ENCODE results near the gene DGKD. TPM values are rescaled to one million over a fixed set of nuclear protein-coding genes. Genes with fewer than 3 reads are reported as not detected.

The DGKD gene
- total RNA-seq, 1 donor from 2014 or later, result 20.7 TPM

DNA sequence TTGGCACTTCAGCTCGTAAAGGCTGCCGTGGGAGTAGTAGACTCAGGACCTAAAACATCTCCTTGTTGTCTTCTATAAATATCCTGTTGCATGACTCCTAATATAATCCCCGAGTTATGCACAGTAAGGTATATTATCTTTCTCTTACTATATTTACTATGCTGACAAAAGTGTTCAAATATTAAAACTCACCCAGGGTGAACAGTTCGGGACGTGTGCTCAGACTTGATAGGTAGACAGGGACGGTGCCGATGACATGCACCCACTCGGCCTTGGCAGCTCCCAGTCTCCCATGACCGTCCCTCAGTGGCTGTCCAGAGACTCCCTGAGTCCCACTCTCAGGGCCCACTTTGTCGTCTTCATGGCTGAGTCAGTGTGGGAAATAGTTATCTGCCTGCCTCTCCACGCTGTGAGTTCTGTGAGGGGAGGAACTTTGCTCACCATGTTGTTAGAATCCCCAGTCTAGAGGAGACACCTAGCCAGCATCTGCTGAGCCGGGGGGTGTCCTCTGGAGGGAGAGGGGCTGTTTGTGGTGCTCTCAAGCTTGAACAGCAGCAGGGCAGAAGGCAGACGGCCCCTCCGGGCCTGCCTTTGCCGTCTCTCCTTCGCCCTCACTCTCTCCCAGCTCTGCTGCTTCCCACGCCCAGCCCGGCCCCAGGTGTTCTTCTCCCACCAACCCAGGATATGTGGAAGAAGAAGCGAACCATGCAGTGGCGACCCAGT, 75.0 kb downstream of the DGKD start:
- no peak for DNase-seq (ENCODE audit: low read depth)

DNA sequence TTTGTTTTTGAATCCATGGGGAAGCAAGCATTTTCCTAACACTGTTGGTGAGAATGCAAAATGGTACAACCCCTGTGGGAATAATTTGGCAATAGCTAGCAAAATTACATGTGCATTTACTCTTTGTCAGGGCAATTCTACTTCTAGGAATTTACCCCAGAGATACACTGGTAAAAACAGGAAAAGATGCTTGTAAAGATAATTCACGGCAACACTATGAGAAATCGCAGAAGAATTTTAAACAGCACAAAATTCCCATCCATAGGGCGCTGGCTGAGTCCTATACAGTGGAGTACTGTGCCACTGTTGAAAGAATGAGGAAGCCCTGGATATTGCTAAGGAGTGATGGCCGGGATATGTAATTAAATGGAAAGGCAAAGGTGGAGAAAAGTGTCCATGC, 75.8 kb downstream of the DGKD start:
- DNase-seq (ENCODE audit: low read depth), result no peak

DNA sequence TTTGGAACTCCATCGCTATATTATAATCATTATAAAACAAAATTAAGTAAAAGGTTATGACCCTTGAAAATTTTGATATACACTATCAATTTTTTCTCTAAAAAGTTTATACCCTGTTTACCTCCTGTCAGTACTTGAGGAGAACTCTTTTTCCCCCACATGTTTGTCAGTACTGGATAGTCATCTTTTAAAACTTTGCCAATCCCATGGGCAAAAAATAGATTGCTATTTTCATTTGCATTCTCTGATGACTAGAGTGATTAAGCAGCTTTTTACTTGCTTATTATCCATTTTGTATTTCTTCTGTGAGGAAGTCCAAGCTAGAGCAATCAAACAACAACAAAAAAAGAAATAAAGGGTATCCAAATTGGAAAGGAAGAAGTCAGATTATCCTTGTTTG, 76.4 kb downstream of the DGKD start:
- DNase-seq (ENCODE audit: low read depth), result no peak

DNA sequence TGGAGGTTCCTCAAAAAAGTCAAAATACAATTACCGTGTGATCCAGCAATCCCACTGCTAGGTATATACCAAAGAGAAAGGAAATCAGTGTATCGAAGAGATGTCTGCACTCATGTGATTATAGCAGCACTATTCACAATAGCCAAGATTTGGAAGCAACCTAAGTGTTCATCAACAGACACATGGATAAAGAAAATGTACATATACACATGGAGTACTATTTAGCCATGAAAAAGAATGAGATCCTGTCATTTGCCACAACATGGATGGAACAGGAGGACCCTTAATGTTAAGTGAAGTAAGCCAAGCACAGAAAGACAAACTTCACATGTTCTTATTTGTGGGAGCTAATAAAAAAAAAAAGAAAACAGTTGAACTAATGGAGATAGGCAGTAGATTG, 78.7 kb downstream of the DGKD start:
- no peak for DNase-seq (ENCODE audit: low read depth)

DNA sequence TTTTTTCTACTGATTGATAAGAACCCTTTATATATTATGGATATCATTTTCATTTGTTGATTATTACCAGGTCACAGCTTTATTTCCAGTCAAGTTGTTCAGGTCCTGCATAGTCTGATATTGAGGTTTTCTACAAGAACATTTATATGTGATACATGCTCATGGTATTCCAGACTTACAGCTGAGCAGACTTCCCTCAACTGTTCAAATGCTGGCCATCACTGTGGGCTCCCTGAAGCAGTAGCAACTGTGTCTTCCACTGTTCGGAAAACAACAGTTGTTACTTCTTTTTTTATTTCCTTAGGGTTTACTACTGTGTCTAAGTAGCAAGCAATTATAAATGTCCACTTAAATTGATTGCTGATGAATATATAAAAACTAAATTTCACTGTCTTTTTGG, 79.5 kb downstream of the DGKD start:
- no peak for DNase-seq (ENCODE audit: low read depth)

DNA sequence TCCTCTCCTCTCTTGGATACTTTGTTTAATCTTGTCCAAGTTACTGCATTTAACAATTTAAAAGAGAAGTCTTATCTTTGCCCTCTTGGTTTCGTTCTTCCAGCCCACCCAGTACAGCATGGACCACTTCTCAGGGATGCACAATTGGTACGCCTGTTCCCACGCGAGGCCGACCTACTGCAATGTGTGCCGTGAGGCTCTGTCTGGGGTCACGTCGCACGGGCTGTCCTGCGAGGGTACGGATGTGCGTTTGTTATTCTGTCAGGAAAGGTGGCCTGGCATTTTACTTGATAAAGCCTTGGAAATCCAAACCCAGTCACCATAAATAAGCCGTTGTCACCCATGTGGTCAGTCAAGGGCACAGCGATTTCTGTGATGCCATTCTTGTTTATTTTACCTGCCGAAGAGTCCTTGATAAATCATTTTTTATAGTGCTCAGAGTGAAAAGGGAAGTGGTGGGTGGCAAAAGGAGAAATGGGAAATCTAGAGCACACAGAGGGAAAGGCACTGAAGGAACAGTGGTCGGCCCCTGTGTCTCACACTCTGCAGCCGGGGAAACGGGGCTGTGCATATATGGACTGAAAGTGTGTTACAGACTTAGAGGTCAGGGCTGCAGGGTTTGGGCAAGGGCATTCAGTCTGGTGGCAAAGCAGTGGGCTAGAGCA, 80.5 kb downstream of the DGKD start:
- DNase-seq (ENCODE audit: low read depth), result no peak

DNA sequence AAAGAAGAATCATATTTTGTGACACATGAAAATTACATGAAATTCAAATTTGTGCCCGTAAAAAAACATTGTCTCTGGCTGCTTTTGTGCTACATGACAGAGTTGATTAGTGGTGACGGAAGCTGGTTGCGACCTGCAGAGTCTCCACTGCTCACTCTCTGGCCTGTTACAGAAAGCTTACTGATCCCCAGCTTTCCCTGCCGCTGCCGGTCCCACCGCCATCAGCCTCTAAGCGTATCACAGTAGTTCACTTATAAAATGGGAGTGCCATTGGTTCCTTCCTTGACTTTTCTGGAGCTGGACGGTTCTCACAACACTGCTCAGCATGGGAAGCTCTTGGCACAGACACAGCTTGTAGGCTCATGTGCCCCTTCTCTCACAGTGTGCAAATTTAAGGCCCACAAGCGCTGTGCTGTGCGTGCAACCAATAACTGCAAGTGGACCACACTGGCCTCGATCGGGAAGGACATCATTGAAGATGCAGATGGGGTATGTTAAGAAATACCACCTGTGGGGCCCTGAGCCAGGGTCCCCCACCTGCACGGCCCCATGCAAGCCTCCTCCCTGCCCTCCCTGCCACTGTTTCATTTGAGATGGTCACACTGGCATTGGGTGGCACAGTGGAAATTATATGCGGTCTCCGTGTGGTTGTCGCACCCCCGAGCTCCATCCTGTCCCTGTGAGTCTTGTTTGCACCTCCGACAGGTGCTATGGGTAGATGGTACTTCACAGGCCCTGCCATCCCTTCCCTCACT, 81.3 kb downstream of the DGKD start:
- no peak for DNase-seq (ENCODE audit: low read depth)

DNA sequence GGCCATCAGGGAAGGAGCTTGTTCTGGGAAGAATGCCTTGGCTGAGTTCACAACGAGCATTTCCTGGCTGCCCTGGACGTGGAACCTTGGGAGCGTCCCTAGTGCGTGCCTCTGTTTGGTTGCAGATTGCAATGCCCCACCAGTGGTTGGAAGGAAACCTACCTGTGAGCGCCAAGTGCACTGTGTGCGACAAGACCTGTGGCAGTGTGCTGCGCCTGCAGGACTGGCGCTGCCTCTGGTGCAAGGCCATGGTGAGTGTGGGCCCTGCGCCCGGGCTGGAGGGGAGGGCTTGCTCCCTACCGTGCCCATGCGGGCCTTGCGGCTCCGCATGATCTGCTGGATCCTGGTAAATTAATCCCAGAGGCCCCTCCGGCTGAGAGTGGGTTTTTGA, 81.9 kb downstream of the DGKD start:
- no peak for DNase-seq (ENCODE audit: low read depth)

DNA sequence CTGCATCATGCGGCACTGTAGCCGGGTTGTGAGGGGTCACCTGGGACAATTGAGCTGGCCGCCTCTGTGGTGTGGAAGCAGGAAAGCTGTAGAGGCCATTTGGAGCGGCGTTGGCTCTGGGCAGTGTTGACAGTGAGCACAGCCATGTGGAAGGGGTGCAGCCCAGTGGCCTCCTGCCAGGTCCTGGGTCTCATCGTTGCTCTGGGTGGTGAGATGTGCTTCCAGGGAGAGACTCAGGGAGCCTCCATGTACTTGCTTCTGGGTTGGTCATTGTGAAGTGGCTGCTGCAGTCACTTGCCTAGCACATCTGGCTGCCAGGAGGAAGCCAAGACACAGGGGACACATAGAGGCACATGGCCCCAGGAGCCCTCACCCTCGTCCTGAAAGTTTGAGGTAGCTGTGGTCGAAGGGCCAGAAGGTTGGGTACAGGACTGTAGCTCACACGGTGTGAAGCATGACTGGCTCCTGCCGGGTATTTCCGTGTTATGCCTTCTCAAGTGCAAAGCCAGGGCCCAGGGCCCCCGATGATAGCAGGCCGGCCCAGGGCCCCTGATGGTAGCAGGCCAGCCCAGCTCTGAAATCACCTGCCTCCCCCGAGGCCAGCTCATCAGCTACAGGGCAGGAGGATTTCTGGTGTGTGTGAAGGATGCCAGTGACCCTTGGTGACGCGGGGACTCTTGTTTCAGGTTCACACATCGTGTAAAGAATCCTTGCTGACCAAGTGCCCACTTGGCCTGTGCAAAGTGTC, 82.6 kb downstream of the DGKD start:
- no peak for DNase-seq (ENCODE audit: low read depth)

DNA sequence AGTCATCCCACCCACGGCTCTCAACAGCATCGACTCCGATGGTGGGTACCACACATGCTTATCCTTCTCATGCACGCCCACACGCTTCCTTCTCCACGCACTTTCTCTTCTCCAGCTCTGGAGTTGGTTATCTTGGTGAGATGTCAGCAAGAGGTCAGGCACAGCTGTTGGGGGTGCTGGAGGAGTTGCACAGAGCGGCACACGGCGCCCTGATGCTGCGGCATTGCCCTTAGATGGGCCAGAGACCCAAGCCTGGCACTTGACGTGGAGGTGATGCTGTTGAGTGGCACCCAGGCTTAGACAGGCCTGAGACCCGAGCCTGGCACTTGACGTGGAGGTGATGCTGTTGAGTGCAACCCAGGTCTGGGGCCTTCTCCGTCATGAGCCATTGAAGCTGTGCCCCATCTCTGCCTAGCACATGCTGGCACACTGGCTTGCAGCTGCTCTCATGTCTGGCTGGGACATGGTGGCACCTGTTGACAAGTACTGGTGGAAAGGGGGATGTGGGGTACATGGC, 83.2 kb downstream of the DGKD start:
- no peak for DNase-seq (ENCODE audit: low read depth)

DNA sequence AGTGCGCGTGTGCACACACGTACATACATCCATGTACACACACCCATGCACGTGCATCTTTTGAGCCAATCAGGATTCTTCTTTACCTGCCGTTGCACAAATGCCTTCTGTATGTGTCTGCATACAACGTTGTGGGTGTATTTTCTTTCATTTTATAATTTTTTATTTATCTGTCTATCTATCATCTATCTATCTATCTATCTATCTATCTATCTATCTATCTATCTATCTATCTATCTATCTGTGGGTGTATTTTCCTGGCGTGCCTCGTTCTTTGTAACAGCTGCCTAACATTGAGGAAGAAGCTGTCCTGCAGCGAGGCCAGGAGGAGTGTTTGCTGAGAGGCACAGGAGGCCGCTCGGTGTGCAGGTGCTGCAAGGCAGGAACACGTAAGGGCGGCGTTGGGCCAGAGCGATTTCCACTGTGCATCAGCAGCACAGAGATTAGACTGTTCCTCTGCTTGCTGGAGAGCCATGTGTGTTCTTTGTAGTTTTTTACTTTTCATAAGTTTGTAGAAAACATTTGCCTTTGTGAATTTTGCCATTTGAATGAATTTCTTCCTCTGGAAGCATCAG, 84.4 kb downstream of the DGKD start:
- DNase-seq (ENCODE audit: low read depth), result no peak

DNA sequence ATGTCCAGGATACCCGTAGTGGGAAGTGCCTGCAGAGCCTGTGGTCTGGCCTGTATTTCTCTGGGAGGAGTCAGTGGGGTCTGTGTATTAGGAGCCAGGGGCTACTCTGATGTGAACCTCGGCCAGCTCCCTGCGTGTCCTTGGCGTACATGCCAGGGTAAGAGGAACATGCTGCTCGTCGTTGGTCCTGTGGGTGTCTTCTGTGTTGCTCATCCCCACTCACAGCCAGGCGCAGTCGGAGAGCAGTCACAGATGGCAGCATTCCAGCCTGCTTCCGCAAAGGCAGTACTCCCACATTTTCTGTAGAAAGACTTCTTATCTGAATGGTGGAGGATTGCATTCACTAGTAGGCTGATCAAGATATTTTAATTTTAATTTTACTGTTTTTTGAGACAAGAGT, 84.9 kb downstream of the DGKD start:
- DNase-seq (ENCODE audit: low read depth), result no peak

DNA sequence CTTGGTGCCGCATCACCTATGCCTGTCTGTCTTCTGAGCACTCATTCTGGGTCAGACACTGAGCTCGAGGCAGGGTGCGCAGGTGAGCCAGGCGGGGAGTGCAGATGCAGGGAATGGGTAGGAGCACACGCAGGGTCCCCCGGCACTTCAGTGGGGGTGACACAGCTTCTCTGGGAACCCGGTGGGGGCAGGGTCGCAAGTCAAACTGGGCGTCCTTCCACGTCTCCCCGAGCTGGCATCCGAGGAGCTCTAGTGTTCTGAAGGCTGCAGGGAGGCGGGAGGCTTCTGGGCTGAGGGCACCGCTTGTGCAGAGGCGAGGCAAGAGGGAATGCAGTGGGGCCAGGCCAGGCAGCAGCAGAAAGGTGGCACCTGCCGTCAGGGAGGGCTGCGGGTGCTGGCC, 86.0 kb downstream of the DGKD start:
- DNase-seq (ENCODE audit: low read depth), result no peak

DNA sequence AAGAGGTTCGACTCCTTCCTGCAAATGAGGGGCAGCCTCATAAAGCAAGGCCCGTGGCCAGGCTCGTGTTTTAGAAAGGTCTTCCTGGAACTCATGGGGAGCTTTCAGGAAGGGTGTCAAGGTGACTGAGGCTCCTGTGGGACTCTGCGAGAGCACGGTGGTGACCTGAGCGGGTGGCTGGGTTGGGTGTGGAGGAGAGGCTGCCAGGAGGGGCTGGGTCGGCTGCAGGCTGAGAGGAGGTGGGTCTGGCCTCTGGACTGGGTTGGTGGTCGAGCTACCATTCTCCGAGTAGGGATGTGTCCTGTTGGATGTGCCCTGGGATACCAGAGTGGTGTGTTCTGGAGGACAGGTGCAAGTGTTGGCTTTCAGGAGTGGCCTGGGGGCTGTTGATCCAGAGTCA, 86.4 kb downstream of the DGKD start:
- no peak for DNase-seq (ENCODE audit: low read depth)

DNA sequence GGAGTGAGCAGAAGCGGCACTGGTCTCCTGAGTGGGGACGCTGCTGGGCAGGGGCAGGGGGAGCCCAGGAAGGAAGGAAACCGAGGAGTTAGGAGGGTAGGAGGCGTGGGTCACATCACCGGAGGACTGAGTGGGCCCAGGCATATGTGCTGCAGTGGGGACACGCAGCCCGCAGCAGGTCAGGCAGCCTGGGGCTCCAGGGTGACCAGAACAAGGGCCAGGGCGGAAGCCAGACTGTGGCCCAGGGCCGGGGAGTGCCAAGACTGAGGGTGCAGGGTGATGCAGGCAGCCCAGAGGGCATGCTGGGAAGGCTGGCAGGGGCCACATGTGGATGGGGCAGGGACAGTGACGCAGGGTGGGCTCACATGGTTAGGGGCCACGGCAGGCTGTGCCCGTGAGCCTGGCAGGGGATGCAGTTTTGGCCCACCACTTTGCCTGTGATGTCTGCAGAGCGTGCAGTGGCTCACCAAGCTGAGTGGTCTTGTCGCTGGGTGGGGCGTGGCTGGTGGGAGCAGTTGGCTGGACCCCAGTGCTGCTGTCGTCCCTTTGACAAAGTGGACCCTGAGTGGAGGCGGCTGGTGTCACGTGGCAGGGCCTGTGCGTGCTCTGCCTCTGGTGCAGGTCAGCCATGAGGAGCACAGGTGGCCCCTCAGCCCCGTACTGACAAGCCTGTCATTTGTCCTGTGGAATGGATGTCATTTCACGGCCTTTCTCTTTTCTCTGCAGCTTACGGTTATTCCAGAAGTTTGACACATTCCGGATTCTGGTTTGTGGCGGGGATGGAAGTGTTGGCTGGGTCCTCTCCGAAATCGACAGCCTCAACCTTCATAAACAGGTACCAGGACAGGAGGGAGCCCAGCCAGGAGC, 87.1 kb downstream of the DGKD start:
- DNase-seq (ENCODE audit: low read depth), result no peak

DNA sequence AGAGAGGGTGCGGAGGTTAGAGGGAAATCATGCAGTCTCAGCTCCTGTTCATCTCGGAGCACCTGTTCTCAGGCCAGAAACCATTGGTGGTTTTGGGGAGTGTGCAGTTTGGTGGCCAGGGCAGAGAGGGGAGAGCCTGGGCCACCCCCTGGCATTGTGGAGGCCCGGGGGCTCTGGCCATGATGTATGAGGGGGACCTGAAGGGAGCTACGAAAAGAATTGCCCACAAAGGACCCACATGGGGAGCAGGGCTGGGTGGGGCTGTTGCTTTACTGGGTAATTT, 87.7 kb downstream of the DGKD start:
- no peak for DNase-seq (ENCODE audit: low read depth)

DNA sequence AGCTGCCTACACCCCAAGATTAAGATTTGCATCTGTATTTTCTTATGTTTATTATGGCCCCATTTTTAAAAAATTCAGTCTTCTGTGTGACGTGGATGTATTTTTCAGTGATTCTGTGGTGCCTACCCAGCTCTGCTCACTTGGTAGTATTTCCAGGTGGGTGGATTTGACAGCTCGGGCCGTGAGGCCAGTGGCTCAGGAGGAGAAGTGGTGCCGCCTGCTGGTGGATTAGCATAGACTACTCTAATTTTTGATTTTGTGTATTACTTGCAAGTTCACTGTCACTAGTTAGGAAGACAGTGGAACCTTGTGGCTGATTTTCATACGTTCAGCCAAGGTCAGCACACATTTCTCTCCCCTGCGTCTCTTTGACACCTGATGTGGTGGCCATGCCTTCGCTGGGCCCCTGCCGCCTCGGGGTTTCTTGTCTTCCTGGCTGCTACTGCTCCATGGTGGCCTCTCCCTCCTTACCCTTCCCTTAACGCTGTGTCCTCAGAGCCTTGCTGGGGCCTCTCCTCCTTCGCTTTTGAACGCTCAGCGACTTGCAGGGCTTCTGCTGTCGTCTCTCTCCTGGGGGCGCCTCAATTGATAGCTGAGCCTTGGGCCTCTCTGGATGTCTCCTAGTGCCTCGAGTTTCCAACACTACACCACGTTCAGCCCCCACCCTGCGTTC, 89.4 kb downstream of the DGKD start:
- peak; percentile 74 for DNase-seq (ENCODE audit: low read depth)

DNA sequence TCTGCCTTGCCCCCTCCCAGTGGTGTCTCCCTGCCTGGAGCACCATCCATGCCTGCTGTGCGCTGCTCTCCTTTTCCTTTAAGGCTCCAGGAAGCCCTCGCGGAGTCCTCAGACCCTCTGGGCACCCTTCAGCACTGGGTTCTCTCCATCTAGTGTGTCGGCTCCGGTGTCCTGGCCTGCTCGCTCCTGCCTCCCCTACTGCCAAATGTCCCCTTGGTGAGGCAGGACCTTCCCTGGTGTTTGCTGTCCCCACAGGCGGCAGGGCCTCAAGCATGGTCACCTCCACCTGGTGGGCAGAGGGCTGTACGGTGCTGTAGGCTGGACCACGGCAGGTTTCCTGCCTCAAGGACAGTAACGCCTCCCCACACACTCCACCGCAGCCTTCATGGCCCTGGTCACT, 90.2 kb downstream of the DGKD start:
- no peak for DNase-seq (ENCODE audit: low read depth)

DNA sequence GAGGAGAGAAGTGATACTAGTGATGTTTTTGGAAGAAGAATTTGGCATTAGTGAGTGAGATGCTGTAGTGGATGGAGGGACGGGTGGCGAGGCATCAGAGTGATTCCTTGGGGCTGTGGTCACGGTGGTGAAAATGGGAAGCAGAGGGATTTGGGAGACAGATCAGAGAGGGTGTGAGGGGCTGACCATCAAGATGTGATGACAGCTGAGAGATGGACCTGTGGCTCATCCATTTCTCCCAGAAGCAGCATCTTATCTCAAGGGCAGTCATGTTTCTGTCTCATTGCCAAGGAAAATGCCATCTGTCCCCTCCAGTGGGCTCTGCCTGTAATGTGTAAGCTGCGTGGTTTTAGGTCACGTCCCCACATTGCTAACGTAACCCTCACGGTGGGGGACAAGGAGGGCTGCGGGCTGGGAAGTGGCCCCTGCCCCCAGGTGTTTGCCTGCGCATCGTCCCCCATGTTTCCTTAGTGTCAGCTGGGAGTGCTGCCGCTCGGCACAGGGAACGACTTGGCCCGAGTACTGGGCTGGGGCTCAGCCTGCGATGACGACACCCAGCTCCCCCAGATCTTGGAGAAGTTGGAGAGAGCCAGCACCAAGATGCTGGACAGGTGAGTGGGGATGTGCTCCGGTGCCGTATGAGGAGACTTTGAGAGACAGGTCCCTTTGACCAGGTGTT, 91.0 kb downstream of the DGKD start:
- DNase-seq (ENCODE audit: low read depth), result no peak

DNA sequence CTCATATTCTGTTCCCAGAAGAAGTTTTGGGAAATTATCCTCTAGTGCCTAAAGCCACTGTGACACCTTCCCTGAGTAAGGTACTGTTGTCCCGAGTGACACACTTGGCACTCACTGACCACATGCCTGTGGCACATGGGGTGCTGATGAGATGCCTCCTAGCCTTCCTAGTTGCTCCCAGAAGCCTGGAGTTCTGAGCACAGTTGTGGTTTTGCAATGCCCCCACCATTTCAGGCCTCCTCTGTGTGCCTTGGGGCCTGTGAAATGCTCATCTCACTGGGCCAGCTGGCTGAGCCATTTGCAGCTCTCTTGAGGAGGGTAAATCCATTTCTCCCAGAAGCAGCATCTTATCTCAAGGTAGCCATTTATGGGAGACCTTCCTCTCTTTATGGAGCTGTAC, 91.8 kb downstream of the DGKD start:
- DNase-seq (ENCODE audit: low read depth), result no peak

Measured in renal cortical epithelial cell (primary cell).